CD8-positive, alpha-beta memory T cell (primary cell): ENCODE measurements around the gene MTCH1. TPM values are rescaled to one million over a fixed set of nuclear protein-coding genes. Genes with fewer than 3 reads are reported as not detected.
A peak's percentile ranks its signal among the peaks of the same experiment; 100 is the strongest.

Experiments
- CTCF ChIA-PET: fragments of 350-600 bp; sonication (Branson Sonifier 250); formaldehyde crosslinking; loops from one replicate; lab custom pipeline; 2021; ENCODE audit warnings: antibody characterized with exemption; lab: Charles Lee
- POLR2A ChIA-PET: fragments of 350-600 bp; sonication (Branson Sonifier 250); formaldehyde crosslinking; loops from one replicate; lab custom pipeline; 2021; ENCODE audit warnings: antibody characterized with exemption; lab: Charles Lee
- DNase-seq, 5 donors: peaks; one replicate each; pipeline versions ENCODE4 v3.0.0 to v3.0.0-alpha.2; 2020 to 2022; ENCODE audit warnings: mixed read lengths in 1 of 5
- H3K27ac ChIP-seq: one replicate; pipeline ENCODE4 v1.7.0; 2013; ENCODE audit warnings: low read depth, mild to moderate bottlenecking, low read length, moderate library complexity
- H3K27me3 ChIP-seq: 2 replicates; pipeline ENCODE4 v1.7.0; 2013; ENCODE audit warnings: low read length, mild to moderate bottlenecking; ENCODE audit not compliant: insufficient read depth, poor library complexity, severe bottlenecking
- H3K36me3 ChIP-seq: 2 replicates; pipeline ENCODE4 v1.7.0; 2013; ENCODE audit warnings: mild to moderate bottlenecking, low read length, moderate library complexity; ENCODE audit not compliant: insufficient read depth
- H3K4me1 ChIP-seq: 2 replicates; pipeline ENCODE4 v1.7.0; 2013; ENCODE audit warnings: mild to moderate bottlenecking, low read length, moderate library complexity; ENCODE audit not compliant: insufficient read depth
- H3K4me3 ChIP-seq: 2 replicates; pipeline ENCODE4 v1.7.0; 2013; ENCODE audit warnings: mild to moderate bottlenecking, low read length
- H3K9me3 ChIP-seq: 2 replicates; pipeline ENCODE4 v1.7.0; 2013; ENCODE audit warnings: mild to moderate bottlenecking, low read length
- H3K27ac Mint-ChIP-seq, 8 donors: one replicate each; pipeline ENCODE4 v1.8.0; 2020 to 2021; ENCODE audit warnings: mixed read lengths in 8 of 8, mild to moderate bottlenecking in 6 of 8, inconsistent platforms in 3 of 8, moderate library complexity in 3 of 8
- H3K27me3 Mint-ChIP-seq, 2 donors: one replicate each; pipeline ENCODE4 v1.8.0; 2020 to 2021; ENCODE audit warnings: mixed read lengths in 2 of 2, mild to moderate bottlenecking in 1 of 2, moderate library complexity in 1 of 2
- H3K36me3 Mint-ChIP-seq, 3 donors: one replicate each; pipeline ENCODE4 v1.8.0; 2020 to 2021; ENCODE audit warnings: mixed read lengths in 3 of 3, inconsistent platforms in 1 of 3, mild to moderate bottlenecking in 1 of 3
- H3K4me1 Mint-ChIP-seq, 3 donors: one replicate each; pipeline ENCODE4 v1.8.0; 2020 to 2021; ENCODE audit warnings: mixed read lengths in 3 of 3, inconsistent platforms in 1 of 3, mild to moderate bottlenecking in 1 of 3
- H3K4me3 Mint-ChIP-seq, 7 donors: one replicate each; pipeline ENCODE4 v1.8.0; 2020 to 2021; ENCODE audit warnings: mixed read lengths in 7 of 7, mild to moderate bottlenecking in 6 of 7, moderate library complexity in 4 of 7, inconsistent platforms in 2 of 7
- H3K9me3 Mint-ChIP-seq, 5 donors: one replicate each; pipeline ENCODE4 v1.8.0; 2020 to 2022; ENCODE audit warnings: mixed read lengths in 5 of 5, mild to moderate bottlenecking in 3 of 5, moderate library complexity in 2 of 5, inconsistent platforms in 1 of 5
- polyA plus RNA-seq: library from polyadenylated mRNA; unstranded; fragments of 300-500 nt; fragmentation: Illumina TruSeq; gene quantifications from one replicate; pipeline ENCODE4 v1.2.3, GENCODE V29; 2021
- total RNA-seq, 2 experiments: library from RNA; stranded (reverse); gene quantifications; one replicate each; pipeline ENCODE4 v1.2.3, GENCODE V29; 2021

Gene MTCH1
- total and polyA plus RNA-seq, 3 experiments from 2014 or later = 81.1 to 126 (median 116) TPM

- H3K36me3 ChIP-seq = no peaks in the 10 kb centered on the region
- CTCF ChIA-PET = interaction anchor here (0.7 to 23.0 kb wide), 11 partner anchors 8 to 406 kb away, joined by 3 to 615 read pairs (median 61); partner anchors contain the start of genes C6orf89 and PIM1
These were observed 34.8 kb upstream of the MTCH1 start for GRCh38 chr6:37020812-37021211.

GRCh38 chr6:37020381-37020780, 34.4 kb upstream of the MTCH1 start:
- no peaks in the 10 kb centered on the region for H3K27me3 ChIP-seq
- no peak for DNase-seq
- no peak overlapping the region for H3K27ac ChIP-seq
- ChIA-PET CTCF (interaction anchor here (1.0 to 23.0 kb wide), 12 partner anchors 9 to 406 kb away, joined by 3 to 615 read pairs (median 40); partner anchors contain the start of genes C6orf89, MTCH1 and PIM1), POLR2A (interaction anchor here (6.3 kb wide), 1 partner anchor 150 kb away, joined by 40 read pairs; the partner anchor contains the start of gene PIM1)
- H3K4me3 Mint-ChIP-seq = no peak overlapping the region
- H3K4me3 ChIP-seq = no peak overlapping the region
- peaks cover 55 to 61% (median 56%) of the 10 kb centered on the region in 3 donors for H3K4me1 Mint-ChIP-seq
- peak overlapping the region in 1 of 8 donors; percentile 63 for H3K27ac Mint-ChIP-seq
- no peaks in the 10 kb centered on the region for H3K9me3 ChIP-seq
- no peaks in the 10 kb centered on the region for H3K36me3 Mint-ChIP-seq
- H3K36me3 ChIP-seq = no peaks in the 10 kb centered on the region
- H3K9me3 Mint-ChIP-seq = no peaks in the 10 kb centered on the region
- peaks cover 0 to 1% of the 10 kb centered on the region in 2 donors for H3K27me3 Mint-ChIP-seq
- peaks cover 37% of the 10 kb centered on the region for H3K4me1 ChIP-seq

More at GRCh38 chr6:37020812-37021211, 34.8 kb upstream of the MTCH1 start:
- Histone ChIP-seq H3K4me3 (no peak overlapping the region), H3K27me3 (no peaks in the 10 kb centered on the region), H3K9me3 (no peaks in the 10 kb centered on the region), H3K4me1 (peaks cover 37% of the 10 kb centered on the region), H3K27ac (no peak overlapping the region)
- peak overlapping the region in 2 of 8 donors; percentile 3 to 30 for H3K27ac Mint-ChIP-seq
- POLR2A ChIA-PET = interaction anchor here (1.1 to 6.3 kb wide), 3 partner anchors 27 to 150 kb away, joined by 3 to 40 read pairs (median 3); partner anchors contain the start of gene PIM1
- peaks cover 56 to 61% (median 56%) of the 10 kb centered on the region in 3 donors for H3K4me1 Mint-ChIP-seq
- H3K36me3 Mint-ChIP-seq = no peaks in the 10 kb centered on the region
- H3K9me3 Mint-ChIP-seq = no peaks in the 10 kb centered on the region
- H3K4me3 Mint-ChIP-seq = no peak overlapping the region
- DNase-seq = no peak
- H3K27me3 Mint-ChIP-seq = peaks cover 0 to 1% of the 10 kb centered on the region in 2 donors

GRCh38 chr6:37019065-37019450, 33.1 kb upstream of the MTCH1 start:
- peak overlapping the region; percentile 44 to 90 (median 60) for H3K27ac Mint-ChIP-seq

GRCh38 chr6:37018198-37019064, 32.4 kb upstream of the MTCH1 start:
- Mint-ChIP-seq H3K4me1 (peaks cover 45 to 48% (median 46%) of the 10 kb centered on the region in 3 donors), H3K9me3 (no peaks in the 10 kb centered on the region), H3K27me3 (peaks cover 0 to 1% of the 10 kb centered on the region in 2 donors), H3K27ac (peak overlapping the region; percentile 44 to 91 (median 72)), H3K4me3 (peak overlapping the region in 3 of 7 donors; percentile 1 to 28 (median 14)), H3K36me3 (no peaks in the 10 kb centered on the region)
- Histone ChIP-seq H3K27ac (no peak overlapping the region), H3K4me1 (peaks cover 37% of the 10 kb centered on the region), H3K36me3 (no peaks in the 10 kb centered on the region), H3K4me3 (no peak overlapping the region), H3K27me3 (no peaks in the 10 kb centered on the region), H3K9me3 (no peaks in the 10 kb centered on the region)
- CTCF ChIA-PET = interaction anchor here (0.7 to 23.0 kb wide), 69 partner anchors 8 to 394 kb away, joined by 3 to 615 read pairs (median 5); partner anchors contain the start of genes C6orf89, FGD2, MTCH1 and PI16
- POLR2A ChIA-PET = interaction anchor here (0.7 to 6.3 kb wide), 7 partner anchors 11 to 190 kb away, joined by 3 to 40 read pairs (median 6); partner anchors contain the start of genes C6orf89, MTCH1 and PIM1
- DNase-seq = peak; percentile 77 to 93 (median 78)

More at GRCh38 chr6:37019065-37019450, 33.1 kb upstream of the MTCH1 start:
- Mint-ChIP-seq H3K27me3 (peaks cover 0 to 1% of the 10 kb centered on the region in 2 donors), H3K36me3 (no peaks in the 10 kb centered on the region), H3K9me3 (no peaks in the 10 kb centered on the region), H3K4me3 (no peak overlapping the region), H3K4me1 (peaks cover 48 to 51% (median 49%) of the 10 kb centered on the region in 3 donors)
- no peak for DNase-seq
- no peak overlapping the region for H3K4me3 ChIP-seq
- CTCF ChIA-PET = interaction anchor here (0.8 to 23.0 kb wide), 28 partner anchors 8 to 252 kb away, joined by 3 to 615 read pairs (median 6); partner anchors contain the start of genes C6orf89, MTCH1, PIM1 and PPIL1
- H3K27me3 ChIP-seq = no peaks in the 10 kb centered on the region
- POLR2A ChIA-PET = interaction anchor here (2.0 to 6.3 kb wide), 3 partner anchors 32 to 151 kb away, joined by 10 to 40 read pairs (median 14); partner anchors contain the start of genes C6orf89 and PIM1
- no peak overlapping the region for H3K27ac ChIP-seq
- H3K9me3 ChIP-seq = no peaks in the 10 kb centered on the region
- H3K4me1 ChIP-seq = peaks cover 37% of the 10 kb centered on the region
- no peaks in the 10 kb centered on the region for H3K36me3 ChIP-seq

- no peak for DNase-seq
- H3K9me3 Mint-ChIP-seq = no peaks in the 10 kb centered on the region
- peaks cover 38 to 41% (median 39%) of the 10 kb centered on the region in 3 donors for H3K4me1 Mint-ChIP-seq
- Histone ChIP-seq H3K9me3 (no peaks in the 10 kb centered on the region), H3K36me3 (no peaks in the 10 kb centered on the region), H3K27me3 (no peaks in the 10 kb centered on the region), H3K4me1 (peaks cover 34% of the 10 kb centered on the region), H3K27ac (no peak overlapping the region), H3K4me3 (no peak overlapping the region)
- H3K4me3 Mint-ChIP-seq = peak overlapping the region in 1 of 7 donors; percentile 1
- H3K27me3 Mint-ChIP-seq = peaks cover 0 to 1% of the 10 kb centered on the region in 2 donors
- H3K36me3 Mint-ChIP-seq = no peaks in the 10 kb centered on the region
- CTCF ChIA-PET = interaction anchor here (0.7 to 23.0 kb wide), 62 partner anchors 11 to 393 kb away, joined by 3 to 615 read pairs (median 5); partner anchors contain the start of genes C6orf89, FGD2, MTCH1 and PI16
- H3K27ac Mint-ChIP-seq = peak overlapping the region; percentile 1 to 91 (median 64)
- POLR2A ChIA-PET = interaction anchor here (0.7 to 6.3 kb wide), 8 partner anchors 11 to 298 kb away, joined by 3 to 40 read pairs (median 5); partner anchors contain the start of genes C6orf89, MTCH1 and PIM1
These were observed 31.7 kb upstream of the MTCH1 start for GRCh38 chr6:37017606-37018197.

GRCh38 chr6:37016995-37017394, 31.0 kb upstream of the MTCH1 start:
- Histone ChIP-seq H3K9me3 (no peaks in the 10 kb centered on the region), H3K27me3 (no peaks in the 10 kb centered on the region), H3K27ac (no peak overlapping the region), H3K4me3 (no peak overlapping the region), H3K36me3 (no peaks in the 10 kb centered on the region), H3K4me1 (peaks cover 27% of the 10 kb centered on the region)
- H3K9me3 Mint-ChIP-seq = no peaks in the 10 kb centered on the region
- no peak for DNase-seq
- no peak overlapping the region for H3K27ac Mint-ChIP-seq
- no peaks in the 10 kb centered on the region for H3K36me3 Mint-ChIP-seq
- ChIA-PET POLR2A (interaction anchor here (0.7 to 2.9 kb wide), 2 partner anchors 131 to 299 kb away, joined by 3 to 14 read pairs; partner anchors contain the start of gene C6orf89), CTCF (interaction anchor here (1.6 to 23.0 kb wide), 12 partner anchors 31 to 258 kb away, joined by 6 to 615 read pairs (median 16); partner anchors contain the start of genes C6orf89, MTCH1, PIM1 and TBC1D22B)
- no peak overlapping the region for H3K4me3 Mint-ChIP-seq
- H3K27me3 Mint-ChIP-seq = peaks cover 0 to 1% of the 10 kb centered on the region in 2 donors
- H3K4me1 Mint-ChIP-seq = peaks cover 31 to 34% (median 32%) of the 10 kb centered on the region in 3 donors

GRCh38 chr6:37015532-37015931, 29.5 kb upstream of the MTCH1 start:
- Mint-ChIP-seq H3K9me3 (no peaks in the 10 kb centered on the region), H3K4me3 (no peak overlapping the region), H3K27ac (no peak overlapping the region), H3K36me3 (no peaks in the 10 kb centered on the region), H3K27me3 (peaks cover 0 to 1% of the 10 kb centered on the region in 2 donors), H3K4me1 (peaks cover 19 to 20% (median 20%) of the 10 kb centered on the region in 3 donors)
- Histone ChIP-seq H3K9me3 (no peaks in the 10 kb centered on the region), H3K4me1 (peaks cover 19% of the 10 kb centered on the region), H3K27me3 (no peaks in the 10 kb centered on the region), H3K4me3 (no peak overlapping the region), H3K36me3 (no peaks in the 10 kb centered on the region), H3K27ac (no peak overlapping the region)
- DNase-seq = no peak
- POLR2A ChIA-PET = no interaction called here
- CTCF ChIA-PET = interaction anchor here (5.8 to 23.0 kb wide), 3 partner anchors 131 to 192 kb away, joined by 93 to 615 read pairs (median 461); partner anchors contain the start of genes C6orf89 and PIM1
